ENCODE results near the gene CCDC33.
"Not testable (repeated sequence)": the region's sequence is repeated elsewhere in the genome, so short reads cannot be mapped to it uniquely, and the experiment has no call there.

The CCDC33 gene

GRCh38 chr15:74352393-74352910, 116.3 kb downstream of the CCDC33 start:
- no peak overlapping the region for H3K27ac ChIP-seq
- H3K4me2 ChIP-seq (ENCODE audit: low read length): no peak overlapping the region
- H2AFZ ChIP-seq: no peak overlapping the region
- no peaks in the 10 kb centered on the region for H3K36me3 ChIP-seq (ENCODE audit: control insufficient read depth, insufficient read depth, low read length)
- no peaks in the 10 kb centered on the region for H3K9me3 ChIP-seq (ENCODE audit: control insufficient read depth, low read length)
- no peaks in the 10 kb centered on the region for H3K27me3 ChIP-seq (ENCODE audit: control insufficient read depth, insufficient read depth, low read length)
- TF ChIP-seq, protein P1, sequence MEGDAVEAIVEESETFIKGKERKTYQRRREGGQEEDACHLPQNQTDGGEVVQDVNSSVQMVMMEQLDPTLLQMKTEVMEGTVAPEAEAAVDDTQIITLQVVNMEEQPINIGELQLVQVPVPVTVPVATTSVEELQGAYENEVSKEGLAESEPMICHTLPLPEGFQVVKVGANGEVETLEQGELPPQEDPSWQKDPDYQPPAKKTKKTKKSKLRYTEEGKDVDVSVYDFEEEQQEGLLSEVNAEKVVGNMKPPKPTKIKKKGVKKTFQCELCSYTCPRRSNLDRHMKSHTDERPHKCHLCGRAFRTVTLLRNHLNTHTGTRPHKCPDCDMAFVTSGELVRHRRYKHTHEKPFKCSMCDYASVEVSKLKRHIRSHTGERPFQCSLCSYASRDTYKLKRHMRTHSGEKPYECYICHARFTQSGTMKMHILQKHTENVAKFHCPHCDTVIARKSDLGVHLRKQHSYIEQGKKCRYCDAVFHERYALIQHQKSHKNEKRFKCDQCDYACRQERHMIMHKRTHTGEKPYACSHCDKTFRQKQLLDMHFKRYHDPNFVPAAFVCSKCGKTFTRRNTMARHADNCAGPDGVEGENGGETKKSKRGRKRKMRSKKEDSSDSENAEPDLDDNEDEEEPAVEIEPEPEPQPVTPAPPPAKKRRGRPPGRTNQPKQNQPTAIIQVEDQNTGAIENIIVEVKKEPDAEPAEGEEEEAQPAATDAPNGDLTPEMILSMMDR (IDR thresholded peaks at IDR 0.05): no peak
- no peak overlapping the region for H3K9ac ChIP-seq
- no peaks in the 10 kb centered on the region for H3K4me1 ChIP-seq
- H3K4me3 ChIP-seq (ENCODE audit: low read depth, low read length): no peak overlapping the region
- H3K79me2 ChIP-seq: no peaks in the 10 kb centered on the region

- not testable (repeated sequence) for H3K4me3 ChIP-seq (ENCODE audit: low read depth, low read length); H3K27me3 ChIP-seq (ENCODE audit: control insufficient read depth, insufficient read depth, low read length); H3K79me2 ChIP-seq; H3K9me3 ChIP-seq (ENCODE audit: control insufficient read depth, low read length); H3K9ac ChIP-seq; H3K4me1 ChIP-seq; H3K4me2 ChIP-seq (ENCODE audit: low read length); H2AFZ ChIP-seq; H3K27ac ChIP-seq; H3K36me3 ChIP-seq (ENCODE audit: control insufficient read depth, insufficient read depth, low read length)
These were observed 117.9 kb downstream of the CCDC33 start for GRCh38 chr15:74353992-74354391.

DNA sequence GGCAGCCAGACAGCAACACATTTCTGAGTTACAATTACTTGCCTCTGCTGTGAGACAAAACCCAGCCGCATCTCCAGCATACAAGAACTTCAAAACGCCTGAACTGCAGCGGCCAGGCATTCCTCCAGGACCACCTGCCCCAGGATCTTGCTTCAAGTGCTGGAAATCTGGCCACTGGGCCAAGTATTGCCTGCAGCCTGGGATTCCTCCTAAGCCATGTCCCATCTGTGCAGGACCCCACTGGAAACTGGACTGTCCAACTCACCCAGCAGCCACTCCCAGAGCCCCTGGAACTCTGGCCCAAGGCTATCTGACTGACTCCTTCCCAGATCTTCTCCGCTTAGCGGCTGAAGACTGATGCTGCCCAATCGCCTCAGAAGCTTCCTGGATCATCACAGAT, 119.9 kb downstream of the CCDC33 start:
- not testable (repeated sequence) for H2AFZ ChIP-seq; H3K9me3 ChIP-seq (ENCODE audit: control insufficient read depth, low read length); H3K9ac ChIP-seq; H3K4me1 ChIP-seq; H3K36me3 ChIP-seq (ENCODE audit: control insufficient read depth, insufficient read depth, low read length); H3K79me2 ChIP-seq; H3K27ac ChIP-seq; H3K4me3 ChIP-seq (ENCODE audit: low read depth, low read length); H3K4me2 ChIP-seq (ENCODE audit: low read length); H3K27me3 ChIP-seq (ENCODE audit: control insufficient read depth, insufficient read depth, low read length)

DNA sequence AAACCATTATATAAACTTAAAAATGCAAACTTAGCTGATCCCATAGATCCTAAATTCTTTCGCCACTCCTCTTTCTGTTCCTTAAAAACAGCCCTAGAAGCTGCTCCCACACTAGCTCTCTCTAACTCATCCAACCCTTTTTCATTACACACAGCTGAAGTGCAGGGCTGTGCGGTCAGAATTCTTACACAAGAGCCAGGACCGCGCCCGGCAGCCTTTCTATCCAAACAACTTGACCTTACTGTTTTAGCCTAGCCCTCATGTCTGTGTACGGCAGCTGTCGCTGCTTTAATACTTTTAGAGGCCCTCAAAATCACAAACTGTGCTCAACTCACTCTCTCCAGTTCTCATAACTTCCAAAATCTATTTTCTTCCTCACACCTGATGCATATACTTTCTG, 121.4 kb downstream of the CCDC33 start:
- not testable (repeated sequence) for H2AFZ ChIP-seq; H3K27ac ChIP-seq; H3K36me3 ChIP-seq (ENCODE audit: control insufficient read depth, insufficient read depth, low read length); H3K4me1 ChIP-seq; H3K9me3 ChIP-seq (ENCODE audit: control insufficient read depth, low read length); H3K4me3 ChIP-seq (ENCODE audit: low read depth, low read length); H3K4me2 ChIP-seq (ENCODE audit: low read length); H3K79me2 ChIP-seq; H3K27me3 ChIP-seq (ENCODE audit: control insufficient read depth, insufficient read depth, low read length); H3K9ac ChIP-seq

- H2AFZ ChIP-seq; H3K4me3 ChIP-seq (ENCODE audit: low read depth, low read length); H3K36me3 ChIP-seq (ENCODE audit: control insufficient read depth, insufficient read depth, low read length); H3K4me1 ChIP-seq; H3K4me2 ChIP-seq (ENCODE audit: low read length); H3K27ac ChIP-seq; H3K9ac ChIP-seq; H3K79me2 ChIP-seq; H3K27me3 ChIP-seq (ENCODE audit: control insufficient read depth, insufficient read depth, low read length); H3K9me3 ChIP-seq (ENCODE audit: control insufficient read depth, low read length): not testable (repeated sequence)
These were observed 123.2 kb downstream of the CCDC33 start for GRCh38 chr15:74359376-74359775.

GRCh38 chr15:74360855-74361254, 124.7 kb downstream of the CCDC33 start:
- H3K27me3 ChIP-seq (ENCODE audit: control insufficient read depth, insufficient read depth, low read length); H3K36me3 ChIP-seq (ENCODE audit: control insufficient read depth, insufficient read depth, low read length); H3K9ac ChIP-seq; H3K4me2 ChIP-seq (ENCODE audit: low read length); H3K27ac ChIP-seq; H3K9me3 ChIP-seq (ENCODE audit: control insufficient read depth, low read length); H3K4me1 ChIP-seq; H2AFZ ChIP-seq; H3K79me2 ChIP-seq; H3K4me3 ChIP-seq (ENCODE audit: low read depth, low read length): not testable (repeated sequence)

DNA sequence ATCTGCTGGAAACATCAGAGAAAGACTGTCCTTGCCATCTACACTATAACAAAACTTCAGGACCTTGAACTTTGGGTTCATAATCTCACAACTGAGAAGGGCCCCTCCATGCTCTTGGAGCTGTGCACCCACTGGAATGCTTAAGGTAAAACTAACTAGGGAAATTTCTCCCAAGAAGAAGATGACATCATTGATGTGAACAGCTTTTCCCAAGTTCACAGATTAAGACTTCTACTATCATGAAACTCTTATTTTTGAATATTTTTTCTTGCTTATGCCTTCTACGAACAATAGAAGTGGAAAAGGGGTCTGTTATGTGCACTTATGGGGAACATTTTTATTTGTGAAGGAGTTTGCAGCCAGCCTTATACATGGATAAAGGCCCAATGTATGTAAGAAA, 126.4 kb downstream of the CCDC33 start:
- H3K4me3 ChIP-seq (ENCODE audit: low read depth, low read length): no peak overlapping the region
- no peaks in the 10 kb centered on the region for H3K9me3 ChIP-seq (ENCODE audit: control insufficient read depth, low read length)
- TF ChIP-seq, protein P1 (IDR thresholded peaks at IDR 0.05): no peak

More for the DNA sequence above, 126.4 kb downstream of the CCDC33 start:
- Histone ChIP-seq H3K79me2 (no peaks in the 10 kb centered on the region), H3K36me3 (ENCODE audit: control insufficient read depth, insufficient read depth, low read length) (no peaks in the 10 kb centered on the region), H3K4me1 (no peaks in the 10 kb centered on the region), H3K27me3 (ENCODE audit: control insufficient read depth, insufficient read depth, low read length) (no peaks in the 10 kb centered on the region), H3K9ac (no peak overlapping the region), H3K27ac (no peak overlapping the region), H2AFZ (no peak overlapping the region), H3K4me2 (ENCODE audit: low read length) (no peak overlapping the region)

Measured in parathyroid adenoma (tissue), 2 donors.